ENCODE results near the gene TNFRSF13B.
"Not testable (repeated sequence)": the region's sequence is repeated elsewhere in the genome, so short reads cannot be mapped to it uniquely, and the experiment has no call there.

Gene TNFRSF13B

GRCh38 chr17:16973760-16974540 lies 2.0 kb upstream of the TNFRSF13B start:
- no peaks in the 10 kb centered on the region for H3K36me3 Mint-ChIP-seq (ENCODE audit: insufficient read depth)
- no peak for DNase-seq
- peak overlapping the region in 1 of 2 donors; percentile 80 for H3K27ac Mint-ChIP-seq
- ATAC-seq (replicated peaks) = peak; percentile 35
- no peak overlapping the region for H3K4me3 Mint-ChIP-seq
- peaks cover 4% of the 10 kb centered on the region in 2 donors for H3K4me1 Mint-ChIP-seq (ENCODE audit: low read depth in 2 of 2)
- peaks cover 0 to 9% of the 10 kb centered on the region in 2 donors for H3K27me3 Mint-ChIP-seq
- H3K9me3 Mint-ChIP-seq = no peaks in the 10 kb centered on the region

- H3K27ac Mint-ChIP-seq = peak overlapping the region in 1 of 2 donors; percentile 80
- H3K27me3 Mint-ChIP-seq; H3K4me3 Mint-ChIP-seq; H3K36me3 Mint-ChIP-seq (ENCODE audit: insufficient read depth); H3K4me1 Mint-ChIP-seq (ENCODE audit: low read depth in 2 of 2); ATAC-seq (replicated peaks); H3K9me3 Mint-ChIP-seq; DNase-seq: not testable (repeated sequence)
Measured at GRCh38 chr17:16973043-16973442, 1.1 kb upstream of the TNFRSF13B start.

- peaks cover 0 to 9% of the 10 kb centered on the region in 2 donors for H3K27me3 Mint-ChIP-seq
- H3K9me3 Mint-ChIP-seq = no peaks in the 10 kb centered on the region
- peak overlapping the region in 1 of 2 donors; percentile 65 for H3K27ac Mint-ChIP-seq
- peaks cover 4% of the 10 kb centered on the region in 2 donors for H3K4me1 Mint-ChIP-seq (ENCODE audit: low read depth in 2 of 2)
- no peaks in the 10 kb centered on the region for H3K36me3 Mint-ChIP-seq (ENCODE audit: insufficient read depth)
- ATAC-seq (replicated peaks) (no peak), DNase-seq (no peak)
- no peak overlapping the region for H3K4me3 Mint-ChIP-seq
Measured at GRCh38 chr17:16972346-16972745, 428 bp upstream of the TNFRSF13B start.

- no peak for ATAC-seq (replicated peaks)
Measured at GRCh38 chr17:16969931-16970906, 1.7 kb downstream of the TNFRSF13B start.

GRCh38 chr17:16968786-16969185 lies 3.1 kb downstream of the TNFRSF13B start:
- ATAC-seq (replicated peaks) (no peak), DNase-seq (no peak)
- peaks cover 9 to 29% of the 10 kb centered on the region in 2 donors for H3K27me3 Mint-ChIP-seq
- H3K4me1 Mint-ChIP-seq (ENCODE audit: low read depth in 2 of 2) = no peaks in the 10 kb centered on the region
- H3K9me3 Mint-ChIP-seq = no peaks in the 10 kb centered on the region
- no peak overlapping the region for H3K27ac Mint-ChIP-seq
- no peaks in the 10 kb centered on the region for H3K36me3 Mint-ChIP-seq (ENCODE audit: insufficient read depth)
- H3K4me3 Mint-ChIP-seq = no peak overlapping the region

More at GRCh38 chr17:16969931-16970906, 1.7 kb downstream of the TNFRSF13B start:
- H3K27me3 Mint-ChIP-seq = peaks cover 4 to 16% of the 10 kb centered on the region in 2 donors
- no peak overlapping the region for H3K27ac Mint-ChIP-seq
- H3K36me3 Mint-ChIP-seq (ENCODE audit: insufficient read depth) = no peaks in the 10 kb centered on the region
- H3K4me3 Mint-ChIP-seq = no peak overlapping the region
- H3K9me3 Mint-ChIP-seq = no peaks in the 10 kb centered on the region
- DNase-seq = no peak
- no peaks in the 10 kb centered on the region for H3K4me1 Mint-ChIP-seq (ENCODE audit: low read depth in 2 of 2)

- Mint-ChIP-seq H3K9me3 (no peaks in the 10 kb centered on the region), H3K4me3 (no peak overlapping the region), H3K4me1 (ENCODE audit: low read depth in 2 of 2) (no peaks in the 10 kb centered on the region), H3K27ac (no peak overlapping the region), H3K27me3 (peaks cover 23 to 40% of the 10 kb centered on the region in 2 donors), H3K36me3 (ENCODE audit: insufficient read depth) (no peaks in the 10 kb centered on the region)
- ATAC-seq (replicated peaks) (no peak), DNase-seq (no peak)
Measured at GRCh38 chr17:16962804-16963203, 9.1 kb downstream of the TNFRSF13B start.

- no peak for DNase-seq
- no peaks in the 10 kb centered on the region for H3K9me3 Mint-ChIP-seq
- no peak overlapping the region for H3K27ac Mint-ChIP-seq
- H3K27me3 Mint-ChIP-seq = peaks cover 30 to 48% of the 10 kb centered on the region in 2 donors
- no peak overlapping the region for H3K4me3 Mint-ChIP-seq
- ATAC-seq (replicated peaks) = no peak
- H3K36me3 Mint-ChIP-seq (ENCODE audit: insufficient read depth) = no peaks in the 10 kb centered on the region
- H3K4me1 Mint-ChIP-seq (ENCODE audit: low read depth in 2 of 2) = no peaks in the 10 kb centered on the region
Measured at GRCh38 chr17:16961792-16962191, 10.1 kb downstream of the TNFRSF13B start.

- not testable (repeated sequence) for H3K27ac Mint-ChIP-seq; DNase-seq; H3K4me1 Mint-ChIP-seq (ENCODE audit: low read depth in 2 of 2); H3K4me3 Mint-ChIP-seq; H3K36me3 Mint-ChIP-seq (ENCODE audit: insufficient read depth); ATAC-seq (replicated peaks); H3K9me3 Mint-ChIP-seq
- peaks cover 37 to 56% of the 10 kb centered on the region in 2 donors for H3K27me3 Mint-ChIP-seq
Measured at GRCh38 chr17:16961022-16961421, 10.9 kb downstream of the TNFRSF13B start.

- DNase-seq; H3K4me1 Mint-ChIP-seq (ENCODE audit: low read depth in 2 of 2); H3K36me3 Mint-ChIP-seq (ENCODE audit: insufficient read depth); ATAC-seq (replicated peaks); H3K9me3 Mint-ChIP-seq; H3K4me3 Mint-ChIP-seq; H3K27ac Mint-ChIP-seq: not testable (repeated sequence)
- H3K27me3 Mint-ChIP-seq = peaks cover 62 to 75% of the 10 kb centered on the region in 2 donors
Measured at GRCh38 chr17:16955011-16955410, 16.9 kb downstream of the TNFRSF13B start.

GRCh38 chr17:16954521-16954920 lies 17.4 kb downstream of the TNFRSF13B start:
- Mint-ChIP-seq H3K27me3 (peaks cover 62 to 75% of the 10 kb centered on the region in 2 donors), H3K4me3 (no peak overlapping the region), H3K9me3 (no peaks in the 10 kb centered on the region), H3K4me1 (ENCODE audit: low read depth in 2 of 2) (no peaks in the 10 kb centered on the region), H3K27ac (no peak overlapping the region), H3K36me3 (ENCODE audit: insufficient read depth) (no peaks in the 10 kb centered on the region)
- DNase-seq (no peak), ATAC-seq (replicated peaks) (no peak)

- DNase-seq = no peak
- Mint-ChIP-seq H3K9me3 (peaks cover 0 to 6% of the 10 kb centered on the region in 2 donors), H3K4me1 (ENCODE audit: low read depth in 2 of 2) (no peaks in the 10 kb centered on the region), H3K27me3 (peaks cover 62 to 75% of the 10 kb centered on the region in 2 donors), H3K4me3 (no peak overlapping the region), H3K27ac (no peak overlapping the region), H3K36me3 (ENCODE audit: insufficient read depth) (no peaks in the 10 kb centered on the region)
- ATAC-seq (replicated peaks) = no peak
Measured at GRCh38 chr17:16953841-16954240, 18.1 kb downstream of the TNFRSF13B start.

- Mint-ChIP-seq H3K27me3 (peaks cover 62 to 75% of the 10 kb centered on the region in 2 donors), H3K27ac (no peak overlapping the region), H3K9me3 (peaks cover 3 to 11% of the 10 kb centered on the region in 2 donors), H3K4me1 (ENCODE audit: low read depth in 2 of 2) (no peaks in the 10 kb centered on the region), H3K4me3 (no peak overlapping the region), H3K36me3 (ENCODE audit: insufficient read depth) (no peaks in the 10 kb centered on the region)
- DNase-seq (no peak), ATAC-seq (replicated peaks) (no peak)
Measured at GRCh38 chr17:16953347-16953746, 18.6 kb downstream of the TNFRSF13B start.

GRCh38 chr17:16952401-16952800 lies 19.5 kb downstream of the TNFRSF13B start:
- Mint-ChIP-seq H3K4me3 (no peak overlapping the region), H3K27ac (peak overlapping the region in 1 of 2 donors; percentile 16), H3K9me3 (peaks cover 3 to 14% of the 10 kb centered on the region in 2 donors), H3K36me3 (ENCODE audit: insufficient read depth) (no peaks in the 10 kb centered on the region), H3K4me1 (ENCODE audit: low read depth in 2 of 2) (no peaks in the 10 kb centered on the region), H3K27me3 (peaks cover 62 to 74% of the 10 kb centered on the region in 2 donors)
- no peak for ATAC-seq (replicated peaks)
- DNase-seq = no peak
